ENCODE data around the gene TLX2. TPM values are rescaled to one million over a fixed set of nuclear protein-coding genes. Genes with fewer than 3 reads are reported as not detected.

The TLX2 gene
- total RNA-seq, 1 donor from 2014 or later, result not detected

DNA sequence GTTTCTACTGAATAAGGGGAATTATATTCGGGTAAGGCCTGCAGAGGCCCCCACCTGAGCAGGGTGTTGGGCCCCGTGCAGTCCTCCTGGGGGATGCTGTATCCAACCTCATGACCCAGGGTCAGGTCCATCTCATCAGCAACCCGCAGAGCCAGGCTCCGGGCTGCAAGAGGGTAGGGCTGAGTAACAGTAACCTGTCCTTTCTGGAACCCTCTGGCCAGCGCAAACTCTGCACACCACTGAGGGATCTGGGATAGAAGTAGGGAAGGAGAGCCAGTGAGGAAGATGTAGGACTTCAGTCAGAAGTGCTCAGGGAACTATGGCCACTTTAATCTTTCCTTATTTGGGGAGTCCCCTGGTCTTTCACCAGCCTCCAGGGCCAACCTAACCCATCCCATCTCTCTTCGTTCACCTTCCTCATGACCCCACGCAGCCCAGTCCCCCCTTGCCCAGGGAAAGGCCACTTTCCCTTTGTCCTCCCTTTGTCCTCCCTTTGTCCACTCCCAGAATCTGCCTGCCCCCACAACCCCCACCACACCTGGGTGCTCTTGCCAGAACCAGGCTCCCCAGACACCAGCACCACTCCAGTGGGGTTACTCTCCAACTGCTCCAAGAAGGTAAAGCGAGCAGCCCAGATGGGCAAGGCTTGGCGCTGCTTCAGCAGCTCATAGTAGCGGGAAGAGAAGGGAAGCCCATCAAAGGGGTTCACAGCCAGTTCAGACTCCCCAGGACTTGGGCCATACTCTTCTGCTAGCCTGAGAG, 10.9 kb downstream of the TLX2 start:
- Histone ChIP-seq H3K9me3 (ENCODE audit: control insufficient read depth in 3 of 3, low read length in 3 of 3) (no peaks in the 10 kb centered on the region), H3K4me1 (ENCODE audit: control insufficient read depth in 3 of 3, insufficient read depth in 3 of 3, low read length in 3 of 3) (peaks cover 13 to 17% (median 17%) of the 10 kb centered on the region in 3 donors), H3K9ac (ENCODE audit: low read depth in 1 of 3, low read length in 3 of 3) (no peak overlapping the region), H3K4me3 (ENCODE audit: low read length in 3 of 3) (no peak overlapping the region), H3K27ac (ENCODE audit: low read depth, low read length) (no peak overlapping the region), H3K36me3 (ENCODE audit: control insufficient read depth in 3 of 3, insufficient read depth in 3 of 3, low read length in 3 of 3) (peaks cover 28 to 35% (median 30%) of the 10 kb centered on the region in 3 donors), H3K27me3 (ENCODE audit: control insufficient read depth in 3 of 3, insufficient read depth in 3 of 3, low read length in 3 of 3) (peaks cover 7 to 8% (median 8%) of the 10 kb centered on the region in 3 donors)

DNA sequence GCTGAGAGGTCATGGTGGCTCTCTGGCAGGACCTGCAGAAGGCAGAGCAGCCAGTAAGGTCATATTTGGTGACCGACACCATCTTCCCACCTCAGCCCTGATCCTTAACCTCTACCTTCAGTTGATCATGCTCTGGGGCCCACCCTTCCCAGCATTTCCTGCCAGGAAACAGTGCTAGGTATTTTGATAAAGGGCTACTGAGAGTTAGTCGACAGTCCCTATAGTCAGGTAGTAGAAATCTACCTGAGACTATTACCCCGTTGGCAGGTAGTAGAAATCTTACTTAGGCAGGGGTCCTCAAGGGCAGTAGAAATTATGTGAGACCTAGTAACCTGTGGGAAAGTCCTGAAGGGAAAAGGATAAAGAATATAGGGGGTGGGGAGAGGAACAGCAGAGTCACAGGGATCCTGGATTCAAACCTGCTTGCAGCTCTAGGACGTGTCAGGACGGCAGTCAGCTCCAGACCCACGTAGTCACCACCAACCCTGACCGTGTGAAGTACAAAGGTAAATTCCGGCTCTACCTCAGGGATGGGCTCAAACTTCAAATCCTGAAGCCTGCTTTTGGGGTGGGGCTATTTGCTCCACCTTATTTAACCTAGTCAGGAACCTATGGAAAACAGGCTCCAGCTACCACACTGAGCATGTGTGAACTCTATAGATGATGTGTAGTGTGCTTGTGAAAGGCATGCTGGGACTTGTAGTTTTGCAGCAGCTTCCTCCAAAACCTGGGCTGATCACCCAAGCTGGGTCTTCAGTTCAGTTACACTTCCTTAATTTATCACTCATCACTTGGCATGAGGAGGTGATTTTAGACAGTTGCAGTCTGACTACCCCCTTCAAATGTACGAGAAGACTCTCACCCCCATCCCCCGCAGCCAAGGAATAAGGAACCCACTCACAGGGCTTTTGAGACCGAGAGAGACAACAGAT, 11.7 kb downstream of the TLX2 start, which contains the start of gene DQX1:
DQX1 (minus strand) TSS at position 515 of the 932 bp plus-strand sequence; CDS start at position 13, 502 bp downstream.
- Histone ChIP-seq H3K9me3 (ENCODE audit: control insufficient read depth in 3 of 3, low read length in 3 of 3) (no peaks in the 10 kb centered on the region), H3K9ac (ENCODE audit: low read depth in 1 of 3, low read length in 3 of 3) (no peak within 1 kb of the TSS), H3K4me3 (ENCODE audit: low read length in 3 of 3) (no peak within 1 kb of the TSS), H3K4me1 (ENCODE audit: control insufficient read depth in 3 of 3, insufficient read depth in 3 of 3, low read length in 3 of 3) (peaks cover 19 to 24% (median 23%) of the 10 kb centered on the region in 3 donors), H3K36me3 (ENCODE audit: control insufficient read depth in 3 of 3, insufficient read depth in 3 of 3, low read length in 3 of 3) (peaks cover 28 to 39% (median 32%) of the 10 kb centered on the region in 3 donors), H3K27me3 (ENCODE audit: control insufficient read depth in 3 of 3, insufficient read depth in 3 of 3, low read length in 3 of 3) (peaks cover 0 to 4% (median 0%) of the 10 kb centered on the region in 3 donors), H3K27ac (ENCODE audit: low read depth, low read length) (no peak within 1 kb of the TSS)

GRCh38 chr2:74526649-74527230, 12.5 kb downstream of the TLX2 start:
- peaks cover 25 to 31% (median 29%) of the 10 kb centered on the region in 3 donors for H3K4me1 ChIP-seq (ENCODE audit: control insufficient read depth in 3 of 3, insufficient read depth in 3 of 3, low read length in 3 of 3)
- peaks cover 30 to 45% (median 36%) of the 10 kb centered on the region in 3 donors for H3K36me3 ChIP-seq (ENCODE audit: control insufficient read depth in 3 of 3, insufficient read depth in 3 of 3, low read length in 3 of 3)
- no peak overlapping the region for H3K9ac ChIP-seq (ENCODE audit: low read depth in 1 of 3, low read length in 3 of 3)
- peaks cover 0 to 3% (median 0%) of the 10 kb centered on the region in 3 donors for H3K27me3 ChIP-seq (ENCODE audit: control insufficient read depth in 3 of 3, insufficient read depth in 3 of 3, low read length in 3 of 3)
- H3K27ac ChIP-seq (ENCODE audit: low read depth, low read length), result no peak overlapping the region
- no peak overlapping the region for H3K4me3 ChIP-seq (ENCODE audit: low read length in 3 of 3)
- no peaks in the 10 kb centered on the region for H3K9me3 ChIP-seq (ENCODE audit: control insufficient read depth in 3 of 3, low read length in 3 of 3)

GRCh38 chr2:74527741-74528140, 13.5 kb downstream of the TLX2 start:
- peaks cover 39 to 52% (median 40%) of the 10 kb centered on the region in 3 donors for H3K36me3 ChIP-seq (ENCODE audit: control insufficient read depth in 3 of 3, insufficient read depth in 3 of 3, low read length in 3 of 3)
- peak overlapping the region in 1 of 3 donors; percentile 93 for H3K4me3 ChIP-seq (ENCODE audit: low read length in 3 of 3)
- no peak overlapping the region for H3K9ac ChIP-seq (ENCODE audit: low read depth in 1 of 3, low read length in 3 of 3)

DNA sequence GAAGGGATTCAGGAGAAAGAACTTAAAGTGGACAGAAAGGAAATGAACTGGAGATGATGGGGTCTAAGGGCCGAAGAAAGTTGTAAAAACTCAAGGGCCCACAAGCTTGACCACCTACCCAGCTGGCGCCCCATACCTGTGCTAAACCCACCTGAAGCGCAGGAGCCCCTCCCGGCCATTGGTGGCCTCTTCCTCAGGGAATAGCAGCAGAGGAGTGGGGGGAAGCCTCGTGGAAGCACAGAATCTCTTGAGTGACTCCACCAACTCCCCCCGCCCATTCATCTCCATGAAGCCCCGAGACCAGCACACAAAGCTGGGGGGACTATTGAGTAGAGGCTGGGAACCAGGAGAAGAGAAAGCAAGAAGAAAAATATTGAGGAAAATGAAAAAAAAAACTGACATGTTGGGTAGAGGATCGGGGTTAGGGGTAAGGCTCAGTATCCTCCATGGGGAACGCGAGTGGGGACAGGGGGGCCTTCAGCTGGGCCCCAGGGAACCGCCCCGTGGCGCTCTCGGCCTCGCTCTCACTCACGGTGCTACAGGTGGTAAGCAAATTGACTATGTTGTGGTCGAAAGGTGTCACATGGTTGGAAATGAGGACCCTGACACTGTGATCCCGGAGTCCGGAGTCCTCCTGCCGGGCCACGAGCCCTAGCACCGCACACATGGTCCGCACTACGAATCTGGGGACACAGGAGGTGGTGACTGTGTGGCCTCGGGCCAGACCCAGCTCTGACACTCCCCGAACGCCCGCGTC, 14.5 kb downstream of the TLX2 start:
- peak overlapping the region; percentile 89 to 100 (median 100) for H3K9ac ChIP-seq (ENCODE audit: low read depth in 1 of 3, low read length in 3 of 3)
- H3K36me3 ChIP-seq (ENCODE audit: control insufficient read depth in 3 of 3, insufficient read depth in 3 of 3, low read length in 3 of 3), result peaks cover 48 to 61% (median 50%) of the 10 kb centered on the region in 3 donors

More at GRCh38 chr2:74527741-74528140, 13.5 kb downstream of the TLX2 start:
- no peak overlapping the region for H3K27ac ChIP-seq (ENCODE audit: low read depth, low read length)
- no peaks in the 10 kb centered on the region for H3K27me3 ChIP-seq (ENCODE audit: control insufficient read depth in 3 of 3, insufficient read depth in 3 of 3, low read length in 3 of 3)
- peaks cover 25 to 31% (median 29%) of the 10 kb centered on the region in 3 donors for H3K4me1 ChIP-seq (ENCODE audit: control insufficient read depth in 3 of 3, insufficient read depth in 3 of 3, low read length in 3 of 3)
- no peaks in the 10 kb centered on the region for H3K9me3 ChIP-seq (ENCODE audit: control insufficient read depth in 3 of 3, low read length in 3 of 3)

DNA sequence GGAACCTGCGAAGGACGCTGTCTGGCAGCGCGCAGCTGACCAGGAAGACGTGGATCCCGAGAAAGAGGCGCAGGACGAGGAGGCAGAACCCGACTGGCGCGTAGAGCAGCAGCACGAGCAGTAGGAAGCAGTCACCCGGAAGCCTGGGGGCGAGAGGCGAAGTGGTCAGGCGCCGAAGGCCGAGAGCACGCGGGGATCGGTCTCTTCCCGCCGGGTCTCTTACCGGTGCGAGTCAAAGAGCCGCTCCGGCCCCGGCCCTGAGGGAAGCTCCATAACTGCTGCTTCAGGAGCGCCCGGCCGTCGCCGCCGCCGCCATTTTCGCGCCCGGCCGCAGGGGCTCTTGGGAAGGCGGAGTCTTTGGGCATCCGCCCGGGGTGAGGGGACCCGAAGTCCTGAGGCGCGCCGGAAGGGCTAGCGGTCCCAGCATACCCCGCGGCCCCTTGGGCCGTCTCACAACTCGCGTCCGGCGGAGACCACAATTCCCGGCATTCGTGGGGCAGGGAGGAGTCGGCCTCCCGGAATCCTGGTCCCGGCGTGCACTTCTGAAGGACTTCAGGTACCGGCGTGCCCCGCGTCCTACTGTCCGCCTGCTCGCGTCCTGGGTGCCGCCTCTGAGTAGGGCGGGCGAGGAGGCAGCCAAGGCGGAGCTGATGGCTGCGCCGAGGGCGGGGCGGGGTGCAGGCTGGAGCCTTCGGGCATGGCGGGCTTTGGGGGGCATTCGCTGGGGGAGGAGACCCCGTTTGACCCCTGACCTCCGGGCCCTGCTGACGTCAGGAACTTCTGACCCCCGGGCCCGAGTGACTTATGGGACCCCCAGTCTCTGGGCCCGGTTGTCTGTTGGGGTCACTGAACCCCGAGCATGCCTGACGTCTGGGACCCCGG, 15.3 kb downstream of the TLX2 start, which contains the start of the genes AUP1 and HTRA2:
AUP1 (minus strand) TSS at position 350 of the 882 bp plus-strand sequence; CDS start at position 273, 77 bp downstream.
HTRA2 (plus strand) TSS at position 577 of the 882 bp plus-strand sequence; CDS start at position 651, 74 bp downstream.
- H3K4me3 ChIP-seq (ENCODE audit: low read length in 3 of 3), result peak within 1 kb of the TSS; percentile 93 to 99 (median 99)
- peaks cover 50 to 64% (median 52%) of the 10 kb centered on the region in 3 donors for H3K36me3 ChIP-seq (ENCODE audit: control insufficient read depth in 3 of 3, insufficient read depth in 3 of 3, low read length in 3 of 3)

More for the DNA sequence above, 14.5 kb downstream of the TLX2 start:
- Histone ChIP-seq H3K4me3 (ENCODE audit: low read length in 3 of 3) (peak overlapping the region; percentile 93 to 99 (median 99)), H3K27ac (ENCODE audit: low read depth, low read length) (peak overlapping the region; percentile 82), H3K9me3 (ENCODE audit: control insufficient read depth in 3 of 3, low read length in 3 of 3) (no peaks in the 10 kb centered on the region), H3K27me3 (ENCODE audit: control insufficient read depth in 3 of 3, insufficient read depth in 3 of 3, low read length in 3 of 3) (no peaks in the 10 kb centered on the region), H3K4me1 (ENCODE audit: control insufficient read depth in 3 of 3, insufficient read depth in 3 of 3, low read length in 3 of 3) (peaks cover 25 to 31% (median 29%) of the 10 kb centered on the region in 3 donors)

DNA sequence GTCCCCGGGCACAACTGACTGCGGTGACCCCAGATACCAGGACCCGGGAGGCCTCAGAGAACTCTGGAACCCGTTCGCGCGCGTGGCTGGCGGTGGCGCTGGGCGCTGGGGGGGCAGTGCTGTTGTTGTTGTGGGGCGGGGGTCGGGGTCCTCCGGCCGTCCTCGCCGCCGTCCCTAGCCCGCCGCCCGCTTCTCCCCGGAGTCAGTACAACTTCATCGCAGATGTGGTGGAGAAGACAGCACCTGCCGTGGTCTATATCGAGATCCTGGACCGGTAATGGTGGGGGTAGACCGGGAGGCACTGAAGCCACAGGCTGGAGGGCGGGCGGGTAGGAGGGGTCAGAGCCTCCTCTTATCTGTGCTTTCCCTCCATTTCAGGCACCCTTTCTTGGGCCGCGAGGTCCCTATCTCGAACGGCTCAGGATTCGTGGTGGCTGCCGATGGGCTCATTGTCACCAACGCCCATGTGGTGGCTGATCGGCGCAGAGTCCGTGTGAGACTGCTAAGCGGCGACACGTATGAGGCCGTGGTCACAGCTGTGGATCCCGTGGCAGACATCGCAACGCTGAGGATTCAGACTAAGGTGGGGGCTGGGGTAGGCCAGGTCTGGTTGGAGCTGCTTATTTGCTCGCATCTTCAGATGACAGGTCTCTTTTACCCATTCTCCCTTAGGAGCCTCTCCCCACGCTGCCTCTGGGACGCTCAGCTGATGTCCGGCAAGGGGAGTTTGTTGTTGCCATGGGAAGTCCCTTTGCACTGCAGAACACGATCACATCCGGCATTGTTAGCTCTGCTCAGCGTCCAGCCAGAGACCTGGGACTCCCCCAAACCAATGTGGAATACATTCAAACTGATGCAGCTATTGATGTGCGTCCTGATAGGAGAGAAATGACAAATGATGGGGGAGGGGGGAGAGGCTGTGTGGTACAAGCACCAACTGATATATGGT, 16.3 kb downstream of the TLX2 start:
- Histone ChIP-seq H3K27me3 (ENCODE audit: control insufficient read depth in 3 of 3, insufficient read depth in 3 of 3, low read length in 3 of 3) (no peaks in the 10 kb centered on the region), H3K4me1 (ENCODE audit: control insufficient read depth in 3 of 3, insufficient read depth in 3 of 3, low read length in 3 of 3) (peaks cover 25 to 31% (median 29%) of the 10 kb centered on the region in 3 donors), H3K4me3 (ENCODE audit: low read length in 3 of 3) (peak overlapping the region; percentile 83 to 93 (median 88)), H3K27ac (ENCODE audit: low read depth, low read length) (peak overlapping the region; percentile 82), H3K9me3 (ENCODE audit: control insufficient read depth in 3 of 3, low read length in 3 of 3) (no peaks in the 10 kb centered on the region), H3K9ac (ENCODE audit: low read depth in 1 of 3, low read length in 3 of 3) (peak overlapping the region; percentile 78 to 88 (median 82)), H3K36me3 (ENCODE audit: control insufficient read depth in 3 of 3, insufficient read depth in 3 of 3, low read length in 3 of 3) (peaks cover 49 to 63% (median 52%) of the 10 kb centered on the region in 3 donors)

More for the DNA sequence above, 15.3 kb downstream of the TLX2 start, which contains the start of the genes AUP1 and HTRA2:
- Histone ChIP-seq H3K9ac (ENCODE audit: low read depth in 1 of 3, low read length in 3 of 3) (peak within 1 kb of the TSS; percentile 89 to 100 (median 100)), H3K27ac (ENCODE audit: low read depth, low read length) (peak within 1 kb of the TSS; percentile 82), H3K27me3 (ENCODE audit: control insufficient read depth in 3 of 3, insufficient read depth in 3 of 3, low read length in 3 of 3) (no peaks in the 10 kb centered on the region), H3K9me3 (ENCODE audit: control insufficient read depth in 3 of 3, low read length in 3 of 3) (no peaks in the 10 kb centered on the region), H3K4me1 (ENCODE audit: control insufficient read depth in 3 of 3, insufficient read depth in 3 of 3, low read length in 3 of 3) (peaks cover 25 to 31% (median 29%) of the 10 kb centered on the region in 3 donors)

Data from skeletal muscle tissue (tissue), 4 donors.